C4-2B (cell line): ENCODE data around the gene ACVR2A.

Experiments used
- H3K27ac ChIP-seq: fragments of 450-650 bp; 2 replicates; pipeline ENCODE4 v1.5.1; 2017
- ZFX ChIP-seq: fragments of 450-650 bp; IDR thresholded peaks from 2 replicates; pipeline ENCODE4 v1.6.1; 2017
- TF ChIP-seq, protein P1 (sequence below): fragments of 450-650 bp; conservative IDR thresholded peaks from 2 replicates; pipeline ENCODE4 v1.5.1; 2017; ENCODE audit warnings: mild to moderate bottlenecking

Gene ACVR2A

DNA sequence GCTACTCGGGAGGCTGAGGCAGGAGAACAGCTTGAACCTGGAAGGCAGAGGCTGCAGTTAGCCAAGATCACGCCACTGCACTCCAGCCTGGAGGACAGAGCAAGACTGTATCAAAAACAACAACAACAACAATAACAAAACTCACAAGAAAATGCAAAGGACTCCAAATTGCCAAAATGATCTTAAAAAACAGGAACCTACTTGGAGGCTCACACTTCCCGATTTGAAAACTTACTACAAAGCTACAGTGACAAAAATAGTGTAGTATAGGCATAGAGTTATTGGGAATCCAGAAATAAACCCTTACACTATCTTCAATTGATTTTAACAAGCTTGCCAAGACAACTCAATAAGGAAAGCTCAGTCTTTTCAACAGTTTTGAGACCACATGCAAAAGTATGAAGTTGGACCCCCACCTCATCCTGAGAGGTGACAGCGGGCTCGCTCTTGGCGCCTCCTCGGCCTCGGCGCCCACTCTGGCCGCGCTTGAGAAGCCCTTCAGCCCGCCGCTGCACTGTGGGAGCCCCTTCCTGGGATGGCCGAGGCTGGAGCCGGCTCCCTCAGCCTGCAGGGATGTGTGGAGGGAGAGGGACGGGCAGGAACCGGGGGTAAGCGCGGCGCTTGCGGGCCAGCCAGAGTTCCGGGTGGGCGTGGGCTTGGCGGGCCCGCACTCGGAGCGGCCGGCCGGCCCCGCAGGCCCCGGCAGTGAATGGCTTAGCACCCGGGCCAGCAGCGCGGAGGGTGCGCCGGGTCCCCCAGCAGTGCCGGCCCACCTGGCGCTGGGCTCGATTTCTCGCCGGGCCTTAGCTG, 18.3 kb upstream of the ACVR2A start:
- TF ChIP-seq, protein P1, sequence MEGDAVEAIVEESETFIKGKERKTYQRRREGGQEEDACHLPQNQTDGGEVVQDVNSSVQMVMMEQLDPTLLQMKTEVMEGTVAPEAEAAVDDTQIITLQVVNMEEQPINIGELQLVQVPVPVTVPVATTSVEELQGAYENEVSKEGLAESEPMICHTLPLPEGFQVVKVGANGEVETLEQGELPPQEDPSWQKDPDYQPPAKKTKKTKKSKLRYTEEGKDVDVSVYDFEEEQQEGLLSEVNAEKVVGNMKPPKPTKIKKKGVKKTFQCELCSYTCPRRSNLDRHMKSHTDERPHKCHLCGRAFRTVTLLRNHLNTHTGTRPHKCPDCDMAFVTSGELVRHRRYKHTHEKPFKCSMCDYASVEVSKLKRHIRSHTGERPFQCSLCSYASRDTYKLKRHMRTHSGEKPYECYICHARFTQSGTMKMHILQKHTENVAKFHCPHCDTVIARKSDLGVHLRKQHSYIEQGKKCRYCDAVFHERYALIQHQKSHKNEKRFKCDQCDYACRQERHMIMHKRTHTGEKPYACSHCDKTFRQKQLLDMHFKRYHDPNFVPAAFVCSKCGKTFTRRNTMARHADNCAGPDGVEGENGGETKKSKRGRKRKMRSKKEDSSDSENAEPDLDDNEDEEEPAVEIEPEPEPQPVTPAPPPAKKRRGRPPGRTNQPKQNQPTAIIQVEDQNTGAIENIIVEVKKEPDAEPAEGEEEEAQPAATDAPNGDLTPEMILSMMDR = no peak
- no peak for TF ChIP-seq ZFX
- no peak overlapping the region for H3K27ac ChIP-seq

DNA sequence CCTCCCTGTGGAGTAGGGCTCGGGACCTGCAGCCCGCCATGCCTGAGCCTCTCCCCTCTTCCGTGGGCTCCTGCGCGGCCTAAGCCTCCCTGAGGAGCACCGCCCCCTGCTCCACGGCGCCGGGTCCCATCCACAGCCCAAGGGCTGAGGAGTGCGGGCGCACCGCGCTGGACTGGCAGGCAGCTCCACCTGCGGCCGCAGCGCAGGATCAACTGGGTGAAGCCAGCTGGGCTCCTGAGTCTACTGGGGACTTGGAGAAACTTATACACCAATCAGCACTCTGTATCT, 17.8 kb upstream of the ACVR2A start:
- TF ChIP-seq, protein P1 = no peak
- TF ChIP-seq ZFX = no peak
- H3K27ac ChIP-seq = no peak overlapping the region

DNA sequence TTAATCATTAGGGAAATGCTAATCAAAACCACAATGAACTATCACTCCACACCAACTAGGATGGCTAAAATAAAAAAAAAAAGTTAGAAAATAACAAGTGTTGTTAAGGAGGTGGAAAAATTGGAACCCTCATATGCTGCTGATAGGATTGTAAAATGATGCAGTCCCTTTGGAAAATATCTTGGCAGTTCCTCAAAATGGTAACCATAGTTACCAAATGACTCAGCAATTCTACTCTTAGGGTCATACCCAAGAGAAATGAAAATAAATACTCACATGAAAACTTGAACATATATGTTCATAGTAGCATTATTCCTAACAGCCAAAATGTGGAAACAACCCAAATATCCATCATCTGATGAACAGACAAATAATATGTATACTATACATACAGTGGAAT, 15.7 kb upstream of the ACVR2A start:
- H3K27ac ChIP-seq = no peak overlapping the region
- TF ChIP-seq, protein P1 = no peak
- no peak for TF ChIP-seq ZFX

DNA sequence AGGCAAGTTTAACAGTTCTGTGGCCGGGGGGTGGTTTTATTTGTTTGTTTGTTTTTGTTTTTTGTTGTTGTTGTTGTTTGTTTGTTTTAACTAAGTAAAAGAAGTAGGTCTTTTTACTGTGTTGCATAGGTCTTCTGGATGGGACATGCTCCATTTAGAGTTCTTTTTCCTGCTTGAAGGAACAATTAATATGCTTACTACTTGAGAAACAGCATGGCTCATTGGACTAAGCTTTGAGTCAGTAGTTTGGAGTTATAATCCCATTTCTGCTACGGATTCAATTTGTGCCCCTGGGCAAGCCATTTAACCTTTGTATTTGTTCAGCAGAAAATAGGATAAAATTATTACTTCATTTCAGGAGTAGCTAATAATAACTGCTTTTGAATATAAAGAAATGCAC, 8.7 kb upstream of the ACVR2A start:
- no peak overlapping the region for H3K27ac ChIP-seq
- TF ChIP-seq, protein P1 = no peak
- TF ChIP-seq ZFX = no peak

DNA sequence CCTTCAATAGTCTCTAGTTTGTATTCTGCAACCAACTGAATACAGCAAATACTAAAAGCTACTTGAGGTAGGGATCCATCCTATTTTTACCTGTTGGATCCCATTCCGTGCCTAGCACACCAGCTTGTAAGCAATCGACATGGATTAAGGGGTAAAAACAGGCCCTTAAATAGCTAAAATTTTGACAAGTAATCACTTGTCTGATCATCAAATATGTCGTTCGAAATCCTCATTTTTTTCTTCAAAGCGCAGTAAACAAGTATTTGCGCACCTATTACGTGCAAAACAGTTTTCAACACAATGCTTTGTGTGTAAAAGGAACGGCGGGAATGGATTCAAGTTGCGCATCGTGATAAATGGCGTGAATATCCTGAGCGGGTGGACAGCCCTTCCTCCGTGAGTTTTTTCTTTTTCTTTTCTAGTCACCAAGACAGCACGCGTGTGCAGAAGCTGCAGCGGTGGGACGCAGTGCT, 1.4 kb upstream of the ACVR2A start:
- TF ChIP-seq ZFX = no peak
- TF ChIP-seq, protein P1 = no peak
- peak overlapping the region; percentile 89 for H3K27ac ChIP-seq

DNA sequence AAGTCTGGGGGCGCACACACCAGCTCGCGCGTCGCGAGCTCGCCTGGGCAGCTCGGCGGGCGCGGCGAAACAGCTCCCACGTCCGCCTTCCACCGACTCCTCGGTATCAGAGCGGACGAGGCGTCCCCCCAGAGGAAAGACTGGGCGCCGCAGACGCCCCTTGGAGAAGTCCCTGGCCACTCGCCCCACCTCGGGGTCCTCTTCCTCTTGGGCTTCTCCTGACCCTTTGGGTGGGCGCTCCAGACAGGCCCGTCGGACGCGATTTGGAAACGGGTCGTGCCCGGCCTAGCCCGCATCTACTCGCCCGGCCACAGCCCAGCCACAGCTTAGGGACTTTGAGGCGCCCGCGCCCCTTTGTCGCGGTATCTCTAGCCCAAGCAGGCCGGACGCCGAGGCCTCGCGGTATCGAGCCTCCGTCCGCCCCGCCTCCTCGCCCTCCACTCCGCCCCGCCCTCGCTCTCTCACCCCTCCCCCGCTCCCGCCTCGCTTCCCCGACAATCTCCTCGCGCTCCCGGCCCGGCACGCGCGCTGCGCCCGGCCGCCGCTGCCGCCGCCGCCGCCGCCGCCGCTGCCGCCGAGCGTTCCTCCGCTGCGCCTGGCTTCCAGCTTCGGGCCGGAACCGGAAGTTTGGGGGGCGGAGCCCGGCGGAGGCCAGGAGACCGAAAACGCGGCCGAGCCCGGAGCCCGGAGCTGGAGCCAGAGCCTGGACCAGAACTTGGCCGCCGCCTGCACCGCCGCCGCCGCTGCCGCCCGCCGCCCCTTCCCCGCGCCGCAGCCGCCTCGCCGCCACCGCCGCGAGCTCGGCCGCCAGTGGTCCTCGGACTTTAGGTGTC, 749 bp upstream of the ACVR2A start:
- H3K27ac ChIP-seq = peak overlapping the region; percentile 89
- peak; percentile 71 for TF ChIP-seq ZFX
- TF ChIP-seq, protein P1 = no peak

DNA sequence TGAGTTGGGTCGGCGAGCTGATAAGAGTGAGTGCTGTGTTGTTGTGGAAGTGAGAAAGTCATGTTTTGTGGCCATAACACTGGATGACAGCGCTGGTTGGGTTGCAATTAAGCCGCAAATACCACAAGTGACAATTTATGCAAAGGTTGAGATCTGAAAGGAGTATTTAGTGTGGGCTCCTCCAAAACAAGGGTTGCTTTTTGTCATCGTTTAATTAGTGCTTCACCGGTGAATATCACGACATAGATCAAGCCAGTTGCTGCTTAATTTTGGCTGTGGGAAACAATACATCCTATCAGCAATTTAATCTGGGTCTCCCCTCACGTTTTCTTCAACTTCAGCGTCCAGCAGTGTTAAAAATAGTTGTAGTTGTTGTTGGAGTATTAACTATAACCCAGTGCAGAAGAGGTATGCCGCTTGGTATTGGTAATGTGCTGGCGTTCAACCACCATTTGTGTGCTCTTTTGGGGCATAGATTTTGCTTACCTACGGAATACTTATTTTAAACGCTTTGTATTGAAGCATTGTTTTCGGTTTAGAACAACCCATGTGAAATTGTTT, 662 bp downstream of the ACVR2A start:
- TF ChIP-seq ZFX = no peak
- TF ChIP-seq, protein P1 = no peak
- peak overlapping the region; percentile 89 for H3K27ac ChIP-seq
